K562 (cell line): Measurements from ENCODE around the gene BNIP3. TPM values are rescaled to one million over a fixed set of nuclear protein-coding genes. Genes with fewer than 3 reads are reported as not detected.

Experiments
- ADNP ChIP-seq: fragments of 200-800 bp; sonication (Bioruptor generic); IDR thresholded peaks from 2 replicates; pipeline ENCODE4 v1.6.1; 2016; ENCODE audit warnings: missing genetic modification characterization, missing compliant biosample characterization
- CAMTA2 ChIP-seq: fragments of 250-450 bp; sonication (Bioruptor Pico); conservative IDR thresholded peaks from 2 replicates; pipeline ENCODE4 v1.5.1; 2022
- CGGBP1 ChIP-seq: fragments of 250-450 bp; sonication (Bioruptor Pico); IDR thresholded peaks from 2 replicates; pipeline ENCODE4 v1.9.0; 2021; ENCODE audit warnings: mild to moderate bottlenecking
- GTF2F1 ChIP-seq: IDR thresholded peaks from 2 replicates; pipeline ENCODE4 v1.6.1; 2011; ENCODE audit warnings: low read depth, low read length, improper control_type of control experiment
- KAT2B ChIP-seq: IDR thresholded peaks from one replicate; pipeline ENCODE4 v1.6.1; 2012; ENCODE audit warnings: low read depth, mild to moderate bottlenecking, control low read depth, inconsistent platforms, low read length, moderate library complexity
- MAFK ChIP-seq: IDR thresholded peaks from 2 replicates; pipeline ENCODE4 v1.6.1; 2011; ENCODE audit warnings: low read length, improper control_type of control experiment
- MXD1 ChIP-seq: fragments of 250-450 bp; sonication (Bioruptor Pico); IDR thresholded peaks from 2 replicates; pipeline ENCODE4 v1.8.0; 2021; ENCODE audit warnings: borderline replicate concordance, mild to moderate bottlenecking, moderate library complexity; ENCODE audit not compliant: poor library complexity, severe bottlenecking
- NFIC ChIP-seq: fragments of 450-650 bp; IDR thresholded peaks from 2 replicates; pipeline ENCODE4 v1.6.1; 2017; ENCODE audit warnings: mild to moderate bottlenecking, inconsistent platforms
- NFYB ChIP-seq: IDR thresholded peaks from 2 replicates; pipeline ENCODE4 v1.6.1; 2011; ENCODE audit warnings: mild to moderate bottlenecking, moderate library complexity; ENCODE audit not compliant: insufficient read length; ENCODE audit errors: extremely low read depth
- NR1H2 ChIP-seq: sonication (generic); formaldehyde crosslinking; IDR thresholded peaks from 2 replicates; pipeline ENCODE4 v1.4.0; 2020; ENCODE audit warnings: mild to moderate bottlenecking, missing genetic modification reagents
- POLR2B ChIP-seq: fragments of 450-650 bp; IDR thresholded peaks from 2 replicates; pipeline ENCODE4 v1.6.1; 2018; ENCODE audit warnings: low read depth; ENCODE audit not compliant: partially characterized antibody
- RBM25 ChIP-seq: fragments of 200-400 bp; formaldehyde crosslinking; IDR thresholded peaks from 2 replicates; pipeline ENCODE4 v1.6.1; 2018; ENCODE audit warnings: low read length, low read depth, moderate library complexity; ENCODE audit not compliant: severe bottlenecking
- SAFB ChIP-seq: fragments of 200-400 bp; formaldehyde crosslinking; IDR thresholded peaks from 2 replicates; pipeline ENCODE4 v1.6.1; 2017; ENCODE audit warnings: low read depth, low read length, borderline replicate concordance
- SMAD2 ChIP-seq: fragments of 150-350 bp; IDR thresholded peaks from 2 replicates; pipeline ENCODE4 v1.6.1; 2014; ENCODE audit warnings: low read depth, mild to moderate bottlenecking, low read length
- STAT5B ChIP-seq: fragments of 250-450 bp; sonication (Bioruptor Pico); IDR thresholded peaks from 2 replicates; pipeline ENCODE4 v1.8.0; 2021; ENCODE audit warnings: mild to moderate bottlenecking, inconsistent platforms
- TFAM ChIP-seq: fragments of 250-450 bp; sonication (Bioruptor Pico); conservative IDR thresholded peaks from 2 replicates; pipeline ENCODE4 v1.5.0; 2021; ENCODE audit warnings: mild to moderate bottlenecking, moderate library complexity
- U2AF1 ChIP-seq: fragments of 200-400 bp; formaldehyde crosslinking; optimal IDR thresholded peaks from 2 replicates; pipeline ENCODE3; 2017; ENCODE audit warnings: mild to moderate bottlenecking, low read depth, low read length, moderate library complexity
- ZBTB7A ChIP-seq: IDR thresholded peaks from 2 replicates; pipeline ENCODE4 v1.6.1; 2011; ENCODE audit warnings: low read depth, mild to moderate bottlenecking, low read length, moderate library complexity, borderline replicate concordance; ENCODE audit not compliant: control insufficient read depth
- ZFP30 ChIP-seq: fragments of 250-450 bp; sonication (Bioruptor Pico); IDR thresholded peaks from 2 replicates; pipeline ENCODE4 v1.8.0; 2022; ENCODE audit warnings: moderate library complexity, mild to moderate bottlenecking, inconsistent platforms, borderline replicate concordance
- ZNF232 ChIP-seq: sonication (generic); formaldehyde crosslinking; IDR thresholded peaks from 2 replicates; pipeline ENCODE4 v1.8.0; 2022; ENCODE audit warnings: mild to moderate bottlenecking, missing genetic modification reagents
- ZNF324 ChIP-seq: fragments of 250-450 bp; sonication (Bioruptor Pico); IDR thresholded peaks from 2 replicates; pipeline ENCODE4 v1.4.0; 2020; ENCODE audit warnings: mild to moderate bottlenecking
- polyA plus RNA-seq, 8 experiments: library from polyadenylated mRNA; depleted of rRNA in 4 of 8; stranded (reverse) in 5 of 8; unstranded in 3 of 8; fragments of >200 nt; fragmentation: Nextera tagmentation in 2 of 8; fragmentation: Illumina TruSeq in 1 of 8; extraction: Ambion mirVana in 2 of 8; extraction: Trizol in 1 of 8; gene quantifications; 2 replicates each; pipeline versions ENCODE4 v1.2.1 to v1.2.3, GENCODE V29; 2011 to 2014; ENCODE audit warnings: inconsistent platforms in 1 of 8, missing spikeins in 1 of 8
- total RNA-seq, 7 experiments: library from RNA; depleted of rRNA in 6 of 7; stranded (reverse); fragments of >200 nt in 6 of 7; fragmentation: Illumina TruSeq in 2 of 7; extraction: Trizol in 2 of 7; gene quantifications; 2 replicates each; pipeline versions ENCODE4 v1.2.1 to v1.2.3, GENCODE V29; 2011 to 2021; ENCODE audit warnings: low replicate concordance in 1 of 7
- TF ChIP-seq, protein P1 (sequence below): sonication (generic); formaldehyde crosslinking; IDR thresholded peaks from 2 replicates; pipeline ENCODE4 v1.8.0; 2022; ENCODE audit warnings: missing genetic modification reagents, mild to moderate bottlenecking, moderate library complexity, borderline replicate concordance

BNIP3 gene
- total and polyA plus RNA-seq, 9 of the 15 experiments (the other 6 are each of a cell fraction or from before 2014, with no cell fraction given): 9.2 to 119 (median 42.2) TPM

DNA sequence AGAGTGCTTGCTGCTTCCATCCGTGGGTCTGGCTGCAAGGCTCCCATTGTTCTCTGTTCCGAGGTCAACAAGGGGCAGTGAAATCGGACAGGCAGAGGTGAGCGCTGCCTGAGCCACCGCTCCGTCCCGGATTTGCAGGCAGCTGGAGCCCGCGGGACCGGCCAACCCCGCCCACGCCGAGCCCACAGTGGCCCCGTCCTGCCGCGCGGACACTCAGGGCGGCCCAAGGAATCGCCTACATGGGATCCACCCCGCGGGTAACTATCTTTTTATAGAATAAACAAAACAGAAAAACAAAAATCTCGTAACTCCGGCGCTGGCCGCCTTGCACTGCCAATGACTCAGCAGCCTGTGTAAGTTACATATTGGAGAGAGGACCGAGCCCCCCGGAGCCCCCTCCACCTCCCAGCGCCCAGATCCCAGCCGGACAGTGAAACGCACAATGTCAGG lies 1.9 kb downstream of the BNIP3 start (continued):
- TF ChIP-seq RBM25 (no peak), ZFP30 (CRISPR knock-in tag) (no peak), ADNP (no peak), ZBTB7A (peak; percentile 95), MAFK (peak; percentile 29; the same call in 1 of the 2 replicates), CGGBP1 (CRISPR knock-in tag) (no peak), GTF2F1 (no peak), KAT2B (no peak), MXD1 (CRISPR knock-in tag) (no peak), NR1H2 (CRISPR knock-in tag) (no peak), CAMTA2 (CRISPR knock-in tag) (no peak), NFIC (no peak), POLR2B (no peak), SMAD2 (no peak), STAT5B (CRISPR knock-in tag) (no peak), ZNF324 (CRISPR knock-in tag) (no peak), TFAM (no peak), SAFB (peak; percentile 73; the same call in 1 of the 2 replicates), NFYB (no peak), ZNF232 (no peak), U2AF1 (no peak)
- TF ChIP-seq, protein P1, sequence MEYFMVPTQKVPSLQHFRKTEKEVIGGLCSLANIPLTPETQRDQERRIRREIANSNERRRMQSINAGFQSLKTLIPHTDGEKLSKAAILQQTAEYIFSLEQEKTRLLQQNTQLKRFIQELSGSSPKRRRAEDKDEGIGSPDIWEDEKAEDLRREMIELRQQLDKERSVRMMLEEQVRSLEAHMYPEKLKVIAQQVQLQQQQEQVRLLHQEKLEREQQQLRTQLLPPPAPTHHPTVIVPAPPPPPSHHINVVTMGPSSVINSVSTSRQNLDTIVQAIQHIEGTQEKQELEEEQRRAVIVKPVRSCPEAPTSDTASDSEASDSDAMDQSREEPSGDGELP: peak; percentile 29; the same call in 1 of the 2 replicates
